Activated naive CD4-positive, alpha-beta T cell treated with anti-CD3 and anti-CD28 coated beads, Interleukin-2, amount 50 U/mL, for 16 hours (primary cell): Measurements from ENCODE around the gene CDH22.
A peak's percentile ranks its signal among the peaks of the same experiment; 100 is the strongest.

Experiments
- DNase-seq: peaks from one replicate; pipeline ENCODE4 v3.0.0-alpha.2; 2020

CDH22 gene

DNA sequence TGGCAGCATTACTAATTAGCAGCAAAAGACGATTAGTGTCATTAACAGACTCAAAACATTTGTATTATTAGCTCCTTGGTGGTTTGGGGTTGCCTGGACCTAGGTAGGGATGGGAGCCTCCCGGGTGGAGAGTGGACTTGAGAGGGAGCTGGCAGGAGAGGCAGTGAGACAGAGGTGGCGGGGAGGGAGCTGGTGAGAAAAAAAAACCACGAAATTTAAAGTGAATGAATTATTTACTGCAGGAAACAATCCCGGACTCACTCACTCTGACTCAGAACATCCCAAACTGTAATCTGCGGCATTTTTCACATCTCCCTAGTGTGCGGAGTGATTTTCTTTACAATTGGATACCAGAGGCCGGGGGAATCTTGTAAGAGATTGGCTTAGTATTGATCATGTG is 14.3 kb upstream of the CDH22 start:
- no peak for DNase-seq

DNA sequence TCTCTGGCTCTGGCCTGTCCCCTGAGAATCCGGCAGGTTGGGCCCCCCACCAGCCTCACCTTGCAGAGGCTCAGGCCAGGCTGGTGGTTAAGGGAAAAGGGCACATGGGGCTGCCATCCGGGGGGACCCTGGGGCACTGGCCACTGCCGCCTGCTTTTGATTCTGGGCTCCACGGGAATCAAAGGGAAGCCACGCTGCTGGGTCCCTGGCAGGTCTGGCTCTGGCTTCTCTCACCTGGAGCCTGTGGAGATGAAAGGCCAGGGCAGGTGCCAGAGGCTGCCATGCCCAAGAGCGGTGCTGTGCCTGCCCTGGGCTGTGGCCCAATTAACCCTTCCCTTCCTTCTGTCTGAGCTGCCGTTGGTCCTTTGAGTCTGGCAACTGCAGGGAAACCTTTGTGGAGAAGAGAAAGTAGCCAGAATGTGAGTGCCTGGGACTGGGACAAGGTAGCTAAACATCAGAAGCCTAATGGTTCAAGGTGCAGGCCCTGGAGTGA is 9.4 kb upstream of the CDH22 start:
- DNase-seq: no peak

DNA sequence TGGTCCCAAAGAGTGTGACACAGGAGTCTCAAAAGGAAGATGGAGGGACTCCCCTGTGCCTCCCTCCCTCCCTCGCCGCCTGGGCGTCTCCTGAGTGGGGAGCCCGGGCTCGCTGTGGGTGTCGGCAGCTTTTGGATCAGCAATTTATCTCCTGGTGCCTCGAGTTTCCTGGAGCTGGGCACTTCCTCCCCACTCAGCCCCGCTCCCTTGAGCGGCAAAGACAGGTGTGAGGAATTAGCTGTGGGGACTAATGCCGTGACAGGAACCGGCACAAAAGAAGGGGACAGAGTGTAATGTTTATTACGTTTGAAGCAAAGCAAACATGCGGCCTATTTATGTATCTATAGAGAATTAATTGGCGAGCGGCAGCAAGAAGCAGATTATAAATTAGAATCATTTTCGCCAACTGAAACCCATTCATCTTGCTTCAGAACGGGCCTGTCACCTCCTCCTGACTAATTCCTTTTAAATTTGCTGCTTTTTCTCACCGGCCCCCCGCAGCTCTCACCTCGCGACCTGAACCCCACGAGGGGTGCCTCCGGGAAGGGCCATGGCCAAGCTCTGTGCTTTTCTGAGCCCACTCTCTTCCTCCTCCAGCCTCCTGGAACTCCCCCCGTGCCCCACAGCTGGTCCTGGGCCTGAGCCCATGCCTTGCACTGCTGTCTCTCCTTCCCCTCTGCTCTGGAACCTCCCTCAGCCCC is 8.8 kb upstream of the CDH22 start:
- no peak for DNase-seq

DNA sequence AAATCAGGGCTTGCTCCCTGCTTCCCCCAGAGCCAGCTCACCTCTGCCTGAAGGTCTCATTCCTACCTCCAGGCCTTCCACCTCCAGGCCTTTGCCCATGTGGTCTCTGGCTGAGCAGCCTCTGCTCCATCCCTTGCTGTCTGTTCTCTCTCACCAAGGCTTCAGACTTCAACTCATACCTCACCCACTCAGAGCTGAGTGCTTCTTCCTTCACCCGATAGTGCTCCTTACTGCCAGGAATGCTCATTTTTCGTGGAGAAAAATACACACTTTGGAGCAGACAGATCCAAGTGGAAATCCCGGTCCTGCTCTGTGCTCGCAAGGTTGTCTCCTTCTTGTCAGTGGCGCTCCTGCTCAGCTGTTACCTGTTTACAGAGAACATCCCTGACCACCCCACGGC is 7.0 kb upstream of the CDH22 start:
- no peak for DNase-seq

DNA sequence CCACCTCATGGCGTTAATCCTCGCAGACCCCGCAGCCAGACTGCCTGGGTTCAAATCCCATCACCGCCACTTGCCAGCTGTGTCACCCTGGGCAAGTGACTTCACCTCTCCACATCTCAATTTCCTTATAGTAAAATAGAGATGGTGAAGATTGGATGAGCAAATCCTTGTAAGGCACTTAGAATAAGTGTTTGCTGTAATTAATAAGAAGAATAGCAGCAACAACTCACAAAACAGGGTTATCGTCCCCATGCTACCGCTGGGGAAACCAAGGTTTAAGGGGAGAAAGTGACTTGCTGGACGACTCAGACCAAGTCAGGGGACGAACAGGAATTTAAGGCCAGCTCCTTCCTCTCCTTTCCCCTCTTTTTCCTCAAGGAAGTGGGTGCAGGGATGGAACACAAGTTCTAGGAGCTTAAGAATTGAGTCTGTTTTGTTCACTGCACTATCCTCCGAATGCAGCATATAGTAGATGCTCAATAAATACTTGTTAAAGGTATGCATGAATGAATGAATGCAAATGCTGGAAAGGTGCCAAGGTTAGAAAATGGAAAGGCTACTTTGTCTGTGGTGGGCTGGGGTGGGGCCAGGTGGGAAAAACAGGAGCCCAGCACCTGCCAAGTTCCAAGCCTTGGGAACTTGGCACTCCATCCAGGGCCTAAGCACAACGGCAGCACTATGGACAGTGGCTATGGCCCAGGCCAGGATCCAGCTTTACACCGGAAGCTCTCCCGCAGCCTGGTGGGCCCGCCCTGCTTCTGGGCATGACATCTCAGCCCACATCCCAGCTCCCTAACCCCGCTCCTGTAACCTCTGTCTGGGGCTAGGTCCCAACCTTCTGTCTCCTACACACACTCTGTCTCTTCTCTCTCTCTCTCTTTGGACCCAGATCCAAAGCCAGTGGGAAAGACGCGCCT is 4.9 kb upstream of the CDH22 start:
- DNase-seq: no peak

GRCh38 chr20:46312075-46312944 is 4.0 kb upstream of the CDH22 start:
- DNase-seq: peak; percentile 24

DNA sequence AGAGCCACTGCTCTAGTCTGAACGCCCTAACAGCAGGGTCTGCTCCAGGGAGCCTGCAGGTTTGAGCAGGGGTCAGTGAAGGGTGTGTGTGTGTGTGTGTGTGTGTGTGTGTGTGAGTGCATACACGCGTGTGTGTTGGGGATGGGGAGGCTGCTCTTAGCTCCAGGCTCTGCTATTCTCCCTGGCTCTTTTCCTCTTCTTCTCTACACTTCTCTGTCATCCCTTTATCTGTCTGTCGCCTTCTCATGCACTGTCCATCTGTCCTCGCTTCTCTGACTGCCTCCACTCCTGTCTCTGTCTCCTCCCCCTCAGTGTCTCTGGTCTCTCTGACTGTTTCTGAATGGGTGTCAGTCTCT is 3.4 kb upstream of the CDH22 start:
- no peak for DNase-seq

- DNase-seq: no peak
Measured at GRCh38 chr20:46311039-46311650, 2.8 kb upstream of the CDH22 start.

GRCh38 chr20:46309945-46310344 is 1.6 kb upstream of the CDH22 start:
- no peak for DNase-seq

DNA sequence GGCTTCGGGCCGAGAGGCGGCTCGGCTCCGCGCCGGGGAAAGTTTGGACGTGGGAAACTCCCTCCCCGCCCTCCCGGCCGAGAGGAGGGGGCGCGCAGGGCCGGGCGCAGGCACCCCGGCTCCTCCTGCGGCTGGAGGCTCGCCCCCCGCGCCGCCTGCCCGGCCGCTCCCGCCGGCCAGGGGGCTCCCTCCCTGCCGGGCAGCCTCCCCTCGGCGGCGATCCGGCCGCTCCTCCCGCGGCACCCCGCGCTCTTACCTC is 370 bp downstream of the CDH22 start:
- no peak for DNase-seq

DNA sequence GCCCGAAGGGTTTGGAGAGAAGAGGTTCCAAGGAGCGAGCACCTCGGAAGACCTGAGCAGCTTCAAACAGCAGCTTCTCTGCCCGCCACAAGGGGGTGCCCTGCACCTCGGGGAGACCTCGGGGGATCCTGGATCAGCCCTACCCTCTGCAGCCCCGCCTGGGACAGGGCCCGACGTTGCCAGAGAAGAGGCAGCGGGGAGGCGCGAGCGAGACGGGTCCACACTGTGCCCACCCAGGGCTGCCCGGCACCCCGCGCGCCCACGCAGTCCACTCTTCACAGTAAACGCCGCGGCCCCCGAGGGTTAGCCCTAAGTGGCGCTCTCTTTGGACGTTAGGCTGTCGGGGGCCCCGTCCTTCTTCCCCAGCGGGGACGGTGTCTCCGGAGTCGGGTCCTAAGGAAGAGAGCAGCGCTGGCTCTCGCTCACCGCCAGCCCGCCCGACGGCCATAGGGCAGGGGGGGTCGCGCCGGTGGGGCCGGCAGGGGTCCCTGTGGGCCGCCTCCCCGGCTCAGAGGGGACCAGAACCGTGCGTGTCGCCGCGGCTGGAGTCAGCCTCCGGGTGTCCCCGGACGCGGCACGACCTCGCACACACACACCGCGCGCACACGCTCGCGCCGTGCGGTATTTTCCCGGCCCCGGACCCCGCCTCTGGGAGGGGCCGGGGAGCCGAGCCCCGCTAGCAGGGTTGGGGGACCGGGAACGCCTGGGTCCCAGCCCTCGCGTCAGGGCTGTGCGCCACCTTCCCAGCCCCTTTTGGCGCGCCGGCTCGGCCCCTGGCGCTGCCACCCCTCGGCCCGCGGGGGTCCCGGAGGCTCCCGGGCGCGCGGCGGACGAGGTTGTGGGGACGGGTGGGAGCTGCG is 929 bp downstream of the CDH22 start:
- peak; percentile 77 for DNase-seq

- DNase-seq: no peak
Measured at GRCh38 chr20:46306743-46307138, 1.6 kb downstream of the CDH22 start.

DNA sequence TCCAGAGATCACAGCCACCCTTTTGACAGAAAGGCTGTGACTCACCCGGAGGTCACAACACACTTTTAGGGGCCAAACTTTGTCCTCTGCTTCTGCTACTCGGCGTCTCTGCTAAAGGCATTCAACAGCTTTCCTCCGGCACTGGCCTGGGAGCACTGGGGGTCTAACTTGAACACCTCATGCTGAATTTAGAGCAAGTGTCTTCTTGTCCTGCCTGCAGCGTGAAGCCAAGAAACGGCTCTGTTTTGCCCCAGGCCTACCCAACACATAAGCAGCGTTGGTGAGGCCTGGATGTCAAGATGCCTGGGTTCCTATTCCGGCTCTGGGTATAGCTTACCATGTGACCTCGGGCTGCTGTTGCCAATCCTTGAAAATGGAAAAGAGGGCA is 2.3 kb downstream of the CDH22 start:
- DNase-seq: no peak

DNA sequence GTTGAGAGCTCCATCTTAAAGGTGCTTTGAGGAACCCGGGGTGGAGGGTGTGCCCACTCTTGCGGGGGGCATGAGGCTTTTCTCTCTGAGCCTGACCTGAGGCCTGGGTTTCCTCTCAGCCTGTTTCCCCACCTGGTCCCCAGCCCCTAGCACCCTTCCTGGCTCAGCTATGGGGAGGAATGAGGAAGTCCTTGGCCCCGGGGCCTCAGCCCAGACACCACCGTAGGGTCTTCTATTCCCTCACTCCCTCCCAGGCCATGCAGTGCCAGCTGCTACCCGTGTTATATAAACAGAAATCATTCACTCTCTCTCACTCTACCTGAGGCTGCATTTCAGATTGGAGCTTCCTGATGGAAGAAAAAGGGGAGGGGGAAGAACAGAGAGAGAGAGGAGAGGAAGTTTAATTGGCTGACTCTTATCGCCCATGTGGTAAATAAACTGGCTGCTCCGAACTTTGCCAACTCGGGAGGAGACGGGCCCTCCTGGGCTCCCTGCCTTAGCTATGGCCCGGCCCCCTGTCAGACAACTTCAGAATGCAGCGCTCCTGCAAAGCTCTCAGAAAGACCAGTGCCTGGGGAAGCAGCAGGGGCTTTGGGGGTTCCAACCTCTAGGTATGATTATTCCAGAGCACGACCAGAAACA is 2.8 kb downstream of the CDH22 start:
- no peak for DNase-seq

- DNase-seq: no peak
Measured at GRCh38 chr20:46304852-46305251, 3.4 kb downstream of the CDH22 start.

DNA sequence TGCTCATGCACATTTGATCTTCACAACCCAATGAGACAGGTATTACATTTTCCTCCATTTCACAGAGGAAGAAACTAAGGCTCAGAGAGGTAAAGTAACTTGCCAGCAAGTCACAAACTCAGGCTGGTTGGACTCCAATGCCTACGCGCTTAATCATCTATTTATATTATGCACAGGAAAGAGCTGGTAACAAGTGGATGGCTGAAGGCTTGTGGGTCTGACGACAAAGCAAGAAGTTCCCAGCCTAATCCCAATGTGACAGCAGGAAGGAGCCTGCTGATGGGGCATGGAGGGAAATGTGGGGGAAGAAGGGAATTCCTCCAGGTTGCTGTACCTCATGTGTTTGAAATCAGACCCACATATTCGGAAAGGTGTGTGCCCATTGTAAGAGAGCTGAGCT is 3.9 kb downstream of the CDH22 start:
- no peak for DNase-seq

DNA sequence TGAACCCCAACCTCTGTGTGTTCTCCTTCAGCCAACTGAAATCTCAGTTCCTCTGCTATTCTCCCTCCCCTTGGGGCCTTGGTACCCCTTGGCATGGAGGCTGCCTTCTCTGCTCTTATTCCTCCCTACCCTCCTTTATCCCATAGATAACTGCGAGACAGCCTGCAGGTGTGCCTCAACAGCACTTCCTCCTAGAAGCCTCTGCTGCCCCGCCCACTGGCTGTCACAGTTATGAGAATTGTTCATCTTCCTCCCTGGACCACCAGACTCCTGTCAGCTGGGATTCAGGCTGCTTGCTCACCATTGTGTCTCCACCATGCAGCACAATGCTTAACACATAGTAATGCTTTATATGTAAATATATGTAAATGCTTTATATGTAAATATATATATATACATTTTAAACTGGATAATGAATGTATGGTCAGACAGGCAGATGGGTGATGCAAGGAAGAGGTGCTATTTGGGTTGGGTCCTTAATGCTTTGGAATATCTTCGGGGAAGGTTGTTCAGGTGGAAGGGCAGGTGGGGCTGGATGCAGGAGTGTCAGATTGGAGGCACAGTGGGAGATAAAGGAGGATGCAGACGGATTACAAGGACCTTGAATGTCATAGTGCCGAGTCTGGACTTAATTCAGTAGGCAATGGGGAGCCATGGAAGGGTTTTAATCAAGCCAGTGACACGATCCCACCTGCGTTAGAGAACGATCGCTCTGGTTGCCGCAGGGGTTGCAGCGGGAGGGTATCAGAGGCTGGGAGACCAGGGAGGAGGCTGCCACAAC is 4.9 kb downstream of the CDH22 start:
- no peak for DNase-seq

GRCh38 chr20:46302106-46302505 is 6.2 kb downstream of the CDH22 start:
- no peak for DNase-seq

GRCh38 chr20:46300281-46300680 is 8.0 kb downstream of the CDH22 start:
- DNase-seq: no peak

DNA sequence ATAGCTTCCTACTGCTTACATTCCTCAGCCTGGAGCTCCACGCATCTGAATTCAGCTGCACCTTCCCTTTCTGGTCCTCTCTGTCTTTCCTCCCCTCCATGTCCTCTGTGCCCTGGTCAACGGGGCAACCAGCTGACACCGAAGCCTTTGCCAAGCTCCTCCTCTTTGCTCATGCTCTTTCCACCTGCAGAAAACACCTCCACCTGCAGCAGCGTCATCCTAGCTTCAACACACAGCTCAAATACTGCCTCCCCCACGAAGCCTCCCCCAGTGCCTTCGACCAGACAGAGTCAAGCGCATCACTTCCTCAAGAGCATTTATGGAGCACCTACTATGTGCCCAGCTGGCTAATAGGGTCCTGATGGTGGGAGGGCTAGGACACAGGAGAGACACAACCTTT is 9.2 kb downstream of the CDH22 start:
- DNase-seq: no peak

DNA sequence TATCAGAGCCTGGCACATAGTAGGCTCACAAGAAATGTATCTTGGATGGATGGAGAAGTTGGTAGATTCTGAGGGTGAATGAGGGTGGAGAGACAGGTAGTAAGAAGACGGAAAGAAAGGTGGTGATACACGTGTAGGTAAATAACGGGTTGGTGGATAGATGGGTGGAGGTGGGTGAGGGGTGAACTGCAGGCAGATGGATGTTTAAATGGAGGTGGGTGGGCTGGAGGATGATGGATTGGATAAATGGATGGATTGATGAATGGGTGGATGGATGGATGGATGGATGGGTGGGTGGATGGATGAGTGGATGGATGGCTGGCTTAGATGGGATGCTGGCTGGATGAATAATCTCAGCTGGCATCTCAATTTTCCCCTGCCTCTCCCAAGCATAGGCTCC is 9.9 kb downstream of the CDH22 start:
- no peak for DNase-seq
